ENCODE measurements around the gene PRRX2.
"Not testable (repeated sequence)": the region's sequence is repeated elsewhere in the genome, so short reads cannot be mapped to it uniquely, and the experiment has no call there.

PRRX2 gene

DNA sequence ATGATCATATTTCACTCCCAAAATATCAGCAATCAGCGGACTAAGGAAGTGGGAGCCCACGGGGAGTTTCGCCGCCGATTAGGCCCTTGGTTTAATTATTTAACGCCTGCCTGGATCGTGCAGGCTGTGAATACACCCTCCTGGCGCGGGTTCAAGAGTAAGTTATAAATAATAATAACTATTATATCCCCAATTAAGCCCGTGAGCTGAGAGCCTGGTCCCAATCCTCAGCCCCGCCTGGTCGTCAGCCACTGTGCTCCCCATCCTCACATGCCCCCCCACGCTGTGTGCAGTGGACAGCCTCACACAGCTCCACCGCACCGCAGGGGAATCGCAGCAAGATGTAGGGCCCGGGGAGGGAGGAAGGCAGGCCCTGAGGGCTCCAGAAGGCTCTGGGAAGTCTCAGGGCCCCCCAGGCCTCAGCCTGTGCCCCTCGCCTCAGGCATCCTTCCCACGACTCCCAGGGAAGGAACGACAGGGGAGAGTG is 10.8 kb upstream of the PRRX2 start:
- no peak for DNase-seq (ENCODE audit: low spot score)

DNA sequence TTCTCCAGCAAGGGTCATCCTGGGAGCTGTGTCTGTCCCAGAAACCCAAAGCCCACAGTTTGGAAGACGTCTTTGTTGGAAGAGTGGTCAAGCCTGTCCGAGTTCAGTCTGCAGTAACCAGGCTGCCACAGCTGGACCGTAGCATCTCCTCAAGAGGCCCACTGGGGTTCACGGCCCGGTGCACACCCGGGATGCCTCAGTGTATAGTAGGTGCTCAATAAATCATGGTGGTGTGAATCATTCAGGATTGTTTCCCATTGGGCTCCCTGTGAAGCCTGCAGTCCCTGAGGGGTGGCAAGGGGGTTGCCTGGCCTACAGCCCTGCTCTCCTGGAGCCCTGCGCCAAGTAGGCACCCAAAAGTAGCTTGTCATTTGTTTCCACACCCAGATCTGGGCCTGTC is 10.3 kb upstream of the PRRX2 start:
- no peak for DNase-seq (ENCODE audit: low spot score)

DNA sequence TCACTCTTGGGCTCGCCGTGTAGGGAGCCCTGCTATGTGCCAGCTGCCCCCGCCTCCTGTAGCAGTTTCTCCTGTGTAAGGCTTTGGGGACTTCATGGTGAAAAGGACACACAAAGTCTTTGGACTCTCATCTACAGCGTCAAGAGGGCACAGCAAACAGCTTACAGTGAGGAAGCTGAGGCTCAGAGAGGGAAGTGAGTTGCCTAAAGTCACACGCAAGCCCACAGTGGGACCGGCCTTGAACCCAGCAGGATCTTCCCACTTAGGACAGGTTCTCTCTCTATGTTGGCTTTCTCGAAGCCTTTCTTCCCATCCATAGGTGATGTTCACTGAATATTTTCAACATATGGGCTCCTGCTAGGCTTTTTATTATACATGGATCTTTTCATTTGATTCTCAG is 9.8 kb upstream of the PRRX2 start:
- DNase-seq (ENCODE audit: low spot score): no peak

DNA sequence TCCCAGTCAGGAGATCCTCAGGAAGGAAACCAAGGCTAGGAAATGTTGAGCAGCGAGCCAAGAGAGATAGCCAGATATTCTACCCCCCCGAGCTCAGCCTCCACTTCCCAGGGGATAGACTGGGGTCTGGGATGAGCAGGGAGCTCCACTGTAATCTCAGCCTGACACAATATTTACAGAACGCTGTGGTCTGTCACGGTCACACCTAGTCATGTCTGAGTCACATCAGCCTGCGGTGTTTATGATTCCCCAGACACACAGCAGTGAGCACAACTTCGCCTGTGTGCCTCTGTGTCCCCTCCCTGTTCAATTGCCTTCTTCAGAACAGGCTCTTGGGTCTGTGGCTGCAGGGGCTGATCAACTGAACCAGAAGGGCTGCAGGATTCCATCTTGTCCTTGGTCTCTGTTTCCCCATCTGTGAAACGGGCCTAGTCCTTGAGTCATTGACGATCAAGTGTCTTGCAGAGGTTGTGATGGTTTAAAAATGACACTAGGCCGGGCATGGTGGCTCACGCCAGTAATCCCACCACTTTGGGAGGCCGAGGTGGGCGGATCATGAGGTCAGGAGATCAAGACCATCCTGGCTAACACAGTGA is 8.6 kb upstream of the PRRX2 start:
- DNase-seq (ENCODE audit: low spot score): no peak

DNA sequence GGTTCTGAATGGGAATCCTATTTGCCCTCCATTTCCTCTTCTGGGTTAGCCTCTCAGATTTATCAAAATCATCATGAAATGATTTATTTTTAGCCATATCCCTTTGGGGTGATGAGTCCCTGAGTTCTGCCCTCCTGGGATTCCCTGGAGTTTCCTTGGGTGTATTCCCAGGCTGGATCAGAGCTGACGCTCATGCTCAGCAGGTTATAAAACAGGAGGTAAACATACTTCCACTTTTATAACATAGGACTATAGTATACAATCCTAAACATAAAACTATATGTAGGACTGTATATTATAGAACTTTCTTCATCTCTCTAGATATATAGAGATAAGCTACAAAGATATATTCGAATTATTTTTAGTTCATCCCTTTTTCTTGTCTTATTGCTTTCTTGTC is 4.4 kb upstream of the PRRX2 start:
- no peak for DNase-seq (ENCODE audit: low spot score)

DNA sequence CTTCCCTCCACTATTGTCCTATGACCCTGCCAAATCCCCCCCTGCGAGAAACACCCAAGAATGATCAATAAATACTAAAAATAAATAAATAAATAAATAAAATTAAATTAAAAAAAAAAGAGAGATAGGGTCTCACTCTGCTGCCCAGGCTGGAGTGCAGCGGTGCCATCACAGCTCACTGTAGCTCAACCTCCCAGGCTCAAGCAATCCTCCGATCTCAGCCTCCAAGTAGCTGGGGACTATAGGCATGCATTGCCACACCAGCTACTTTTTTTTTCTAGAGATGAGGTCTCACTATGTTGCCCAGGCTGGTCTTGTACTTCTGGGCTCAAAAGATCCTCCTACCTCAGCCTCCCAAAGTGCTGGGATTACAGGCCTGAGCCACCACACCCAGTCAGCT is 3.2 kb upstream of the PRRX2 start:
- not testable (repeated sequence) for DNase-seq (ENCODE audit: low spot score)

DNA sequence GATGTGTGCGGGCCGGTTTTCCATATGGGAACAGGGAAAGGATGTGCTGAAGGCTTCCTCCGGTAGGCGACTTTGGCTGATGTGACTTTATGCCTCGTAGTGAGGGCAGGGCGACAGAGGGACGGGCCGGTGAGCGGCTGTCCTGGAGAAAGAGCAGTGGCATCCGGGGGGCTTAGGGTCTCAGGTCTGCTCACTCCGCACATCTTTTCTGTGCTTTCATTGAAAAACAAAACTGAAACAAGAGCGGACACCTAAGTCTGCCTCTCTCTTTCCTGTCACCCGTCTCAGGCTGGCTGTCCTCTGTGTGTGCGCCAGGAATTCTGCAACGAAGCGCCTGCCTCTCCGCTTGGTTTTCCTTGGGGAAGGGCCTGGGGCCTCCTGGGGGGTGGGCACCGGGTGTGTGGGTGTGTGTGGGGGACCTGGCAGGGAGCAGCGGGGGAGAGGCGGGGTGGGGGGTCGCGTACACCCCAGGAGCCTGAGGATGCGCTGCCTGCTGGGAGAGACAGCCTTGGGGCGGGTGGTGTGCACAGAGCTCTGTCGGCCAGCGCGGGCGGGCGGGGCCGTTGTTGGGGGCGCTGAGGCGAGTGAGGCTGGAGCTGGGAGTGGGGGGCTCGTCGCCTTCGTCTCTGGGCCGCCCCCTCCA is 580 bp upstream of the PRRX2 start:
- no peak for DNase-seq (ENCODE audit: low spot score)

DNA sequence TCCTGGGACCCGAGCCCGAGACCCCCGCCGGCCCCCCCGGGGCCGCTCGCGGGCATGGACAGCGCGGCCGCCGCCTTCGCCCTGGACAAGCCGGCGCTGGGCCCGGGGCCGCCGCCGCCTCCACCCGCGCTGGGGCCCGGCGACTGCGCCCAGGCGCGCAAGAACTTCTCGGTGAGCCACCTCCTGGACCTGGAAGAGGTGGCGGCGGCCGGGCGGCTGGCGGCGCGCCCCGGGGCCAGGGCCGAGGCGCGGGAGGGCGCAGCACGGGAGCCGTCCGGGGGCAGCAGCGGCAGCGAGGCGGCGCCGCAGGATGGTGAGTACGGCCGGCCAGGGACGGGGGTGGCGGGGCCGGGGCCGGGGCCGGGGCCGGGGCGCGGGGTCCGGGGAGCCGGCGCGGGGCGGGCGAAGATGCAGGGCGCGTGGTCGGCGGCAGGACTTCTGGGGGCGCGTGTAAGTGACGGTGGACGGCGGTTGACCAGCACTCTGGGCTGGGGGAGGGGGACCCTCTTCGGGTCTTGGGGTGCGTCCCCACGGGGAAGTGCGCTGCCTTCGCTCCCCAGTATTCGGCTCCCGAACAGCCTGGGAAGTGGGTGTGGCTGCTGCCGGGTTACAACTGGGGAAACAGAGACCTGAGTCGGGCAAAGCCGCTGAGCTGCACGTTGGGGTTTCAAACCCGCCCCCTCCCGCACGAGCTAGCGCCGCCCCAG is 520 bp downstream of the PRRX2 start:
- DNase-seq (ENCODE audit: low spot score): no peak

DNA sequence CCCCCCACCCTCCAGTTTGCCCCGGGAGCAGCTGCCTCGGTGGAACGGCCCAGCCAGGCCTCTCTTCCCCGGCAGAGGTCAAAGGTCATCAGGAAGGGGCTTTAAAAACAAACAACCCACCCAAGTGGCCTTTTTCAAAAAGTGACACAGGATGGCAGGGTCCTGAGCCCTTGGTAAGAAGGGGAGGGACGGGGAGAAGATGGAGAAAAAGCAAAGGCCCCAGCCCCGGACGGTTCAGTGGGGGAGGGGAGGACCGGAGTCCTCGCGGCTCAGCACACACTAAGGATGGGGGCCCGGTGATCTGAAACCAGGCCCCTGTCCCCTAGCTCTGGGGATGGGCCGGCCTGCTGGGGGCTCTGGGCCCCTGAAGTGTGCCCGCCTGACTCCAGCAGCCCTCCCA is 1.1 kb downstream of the PRRX2 start:
- DNase-seq (ENCODE audit: low spot score): no peak

DNA sequence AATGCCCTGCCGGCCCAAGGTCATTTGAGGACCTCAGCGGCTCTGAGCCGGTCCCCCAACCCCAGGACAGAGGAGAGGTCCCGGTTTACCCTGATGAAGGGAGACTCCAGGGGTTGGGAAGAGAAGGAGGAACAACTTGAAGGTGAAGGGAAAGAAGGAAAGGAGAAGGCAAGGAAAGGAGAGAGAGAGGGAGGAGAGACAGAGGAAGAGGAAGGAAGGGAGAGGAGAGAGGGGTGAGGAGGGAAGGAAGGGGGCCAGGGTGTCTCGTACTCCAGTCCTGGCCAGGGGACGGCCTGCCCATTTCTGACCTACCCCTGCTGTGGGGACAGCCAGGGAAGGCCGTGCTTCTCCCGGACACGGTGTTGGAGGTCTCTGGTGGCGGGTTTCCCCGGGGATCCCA is 1.9 kb downstream of the PRRX2 start:
- DNase-seq (ENCODE audit: low spot score): no peak

DNA sequence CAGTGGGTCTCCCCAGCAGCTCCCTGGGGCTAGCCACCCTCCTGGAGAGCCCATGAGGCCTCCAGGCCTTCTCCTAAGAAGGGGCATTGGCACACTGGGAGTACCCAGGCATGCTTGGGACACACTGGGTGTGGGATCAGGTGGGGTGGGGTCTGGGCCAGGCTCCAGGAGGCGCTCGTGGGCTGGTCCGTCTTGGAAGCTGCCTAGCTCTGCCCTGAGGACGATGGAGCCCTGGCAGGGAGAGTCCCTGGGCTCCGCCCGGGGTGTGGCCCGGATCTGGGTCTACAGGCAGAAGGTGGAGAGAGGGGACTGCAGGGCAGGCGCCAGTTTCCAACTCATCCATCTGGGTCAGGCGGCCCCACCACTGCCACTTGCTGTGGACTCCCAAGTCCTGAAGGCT is 2.4 kb downstream of the PRRX2 start:
- DNase-seq (ENCODE audit: low spot score): no peak

DNA sequence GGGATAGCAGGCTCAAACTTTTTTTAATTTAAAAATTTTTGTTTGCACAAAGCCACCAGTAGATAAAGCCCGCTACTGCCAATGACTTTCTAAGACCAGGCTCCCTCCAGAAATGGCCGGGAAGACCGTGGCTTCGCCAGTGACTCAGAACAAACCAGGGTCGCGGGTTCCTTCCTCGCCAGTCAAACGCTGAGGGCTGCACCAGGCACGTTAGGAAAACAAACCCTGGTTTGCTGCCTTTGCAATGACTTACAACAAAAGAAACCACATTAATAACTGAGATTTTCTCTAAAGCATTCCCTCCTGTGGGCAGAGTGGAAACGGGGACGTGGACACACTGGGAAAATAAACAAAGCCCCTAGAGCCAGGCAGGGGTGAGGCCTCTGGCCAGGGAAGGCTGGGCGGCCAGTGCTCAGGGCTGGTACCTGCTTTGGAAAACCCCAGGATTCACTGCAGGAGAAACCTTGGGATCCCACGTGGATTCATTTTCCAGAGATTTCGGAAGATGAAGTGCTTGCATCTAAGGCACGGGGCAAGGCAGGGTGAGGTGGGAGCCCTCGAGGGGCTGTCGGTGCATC is 3.8 kb downstream of the PRRX2 start:
- no peak for DNase-seq (ENCODE audit: low spot score)

DNA sequence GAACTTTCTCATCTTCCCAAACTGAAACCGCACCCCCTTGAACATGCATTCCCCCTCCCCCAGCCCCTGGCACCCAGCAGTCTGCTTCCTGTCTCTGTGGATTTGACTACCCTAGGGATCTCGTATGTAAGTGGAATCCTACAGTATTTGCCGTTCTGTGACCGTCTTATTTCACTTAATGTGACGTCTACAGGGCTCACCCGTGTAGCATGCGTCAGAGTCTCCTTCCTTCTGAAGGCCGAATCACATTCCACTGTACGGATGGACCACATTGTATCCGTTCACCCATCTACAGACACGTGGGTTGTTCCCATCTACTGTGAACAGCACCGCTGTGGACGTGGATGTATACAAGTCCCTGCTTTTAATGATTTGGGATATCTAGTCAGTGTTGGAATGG is 4.5 kb downstream of the PRRX2 start:
- DNase-seq (ENCODE audit: low spot score): no peak

DNA sequence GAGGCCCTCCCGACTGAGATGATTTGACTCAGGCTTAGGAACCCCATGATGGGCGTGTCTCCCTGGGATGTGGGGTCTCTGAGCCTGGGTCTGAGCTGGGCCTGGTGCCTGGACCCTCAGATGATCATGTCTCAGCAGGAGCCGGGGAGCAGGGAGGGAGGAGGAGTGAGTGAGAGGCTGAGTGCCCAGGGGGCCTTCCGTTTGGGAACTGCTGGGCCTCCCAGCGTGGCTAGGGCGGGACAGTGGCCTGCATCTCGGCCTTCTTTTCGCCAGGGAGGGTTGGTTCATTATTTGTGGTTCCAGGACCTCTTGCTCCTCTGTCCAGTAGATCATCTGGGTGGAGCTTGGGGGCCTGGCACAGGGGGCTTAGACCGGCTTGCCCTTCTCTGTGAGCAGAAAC is 5.6 kb downstream of the PRRX2 start:
- no peak for DNase-seq (ENCODE audit: low spot score)

DNA sequence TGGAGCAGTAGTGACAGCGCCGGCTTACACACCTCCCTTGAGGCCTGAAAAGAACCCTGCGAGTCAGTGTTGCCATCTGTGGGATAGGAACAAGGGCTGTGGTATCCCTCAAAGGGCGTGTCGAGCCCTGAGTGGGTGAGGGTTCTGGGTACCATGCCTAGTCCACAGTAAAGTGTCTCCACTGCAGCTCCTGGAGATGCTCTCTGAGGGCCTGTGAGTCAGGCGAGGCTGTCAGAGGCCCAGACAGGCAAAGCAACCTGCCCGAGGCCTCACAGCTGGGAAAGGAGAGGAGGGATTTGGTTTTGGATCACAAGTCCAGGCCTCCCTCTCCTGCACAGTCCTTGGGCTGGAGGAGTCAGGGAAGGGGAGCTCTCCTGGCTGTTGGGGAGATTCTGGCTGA is 6.1 kb downstream of the PRRX2 start:
- DNase-seq (ENCODE audit: low spot score): no peak

DNA sequence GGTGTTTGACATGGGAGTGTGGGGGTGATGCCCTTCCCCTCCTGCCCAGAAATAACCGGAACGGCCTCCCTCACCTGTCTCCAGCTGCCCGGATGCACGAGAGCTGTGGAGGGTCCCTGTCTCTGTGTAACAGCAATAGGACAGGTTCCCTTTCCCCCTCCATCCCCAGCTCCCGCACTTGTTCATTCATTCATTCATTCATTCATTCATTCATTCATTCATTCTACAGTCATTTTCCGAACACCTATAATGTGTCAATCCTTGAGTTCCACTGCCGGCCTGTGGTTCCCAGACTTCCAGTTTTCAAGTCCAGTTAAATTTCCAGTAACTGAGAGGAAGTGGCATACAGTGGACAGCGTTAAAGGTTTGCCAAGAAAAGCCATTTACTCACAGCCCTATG is 7.3 kb downstream of the PRRX2 start:
- DNase-seq (ENCODE audit: low spot score): no peak

DNA sequence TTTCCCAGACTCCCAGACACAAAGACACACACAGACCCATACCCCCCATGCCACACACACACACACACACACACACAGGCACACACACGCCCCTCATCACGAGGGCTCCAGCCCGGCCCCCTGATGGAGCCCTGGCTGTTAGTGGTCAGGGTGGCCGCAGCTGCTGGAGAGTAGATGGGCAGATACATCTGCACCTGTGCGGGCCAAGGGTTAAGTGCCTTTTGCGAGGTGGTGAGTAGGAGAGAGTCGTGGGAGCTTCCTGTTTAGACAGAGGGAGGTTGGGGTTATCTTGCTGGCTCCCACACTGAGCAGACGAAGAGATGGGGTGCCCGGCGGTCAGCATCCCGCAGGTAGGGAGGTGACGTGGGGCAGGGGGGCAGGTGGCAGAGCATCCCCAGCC is 8.2 kb downstream of the PRRX2 start:
- DNase-seq (ENCODE audit: low spot score): no peak

DNA sequence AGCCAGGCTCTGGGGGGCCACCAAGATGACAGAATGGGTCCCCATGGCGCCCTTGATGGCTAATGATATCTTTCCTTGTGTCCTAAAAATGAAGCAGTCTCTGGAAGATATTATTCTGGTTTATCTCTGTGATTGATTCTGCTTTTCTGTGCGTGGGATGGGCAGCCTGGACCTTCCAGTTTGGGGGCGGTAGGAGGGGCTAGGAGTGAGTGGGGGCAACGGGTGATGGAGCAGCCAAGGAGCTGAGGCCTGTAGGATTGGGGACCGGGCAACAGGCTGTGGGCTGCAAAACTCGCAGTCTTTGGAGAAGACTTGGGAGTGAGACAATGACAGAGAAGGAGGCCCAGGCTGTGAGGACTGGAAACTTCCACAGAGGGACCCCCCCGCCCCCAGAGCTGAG is 8.8 kb downstream of the PRRX2 start:
- DNase-seq (ENCODE audit: low spot score): no peak

DNA sequence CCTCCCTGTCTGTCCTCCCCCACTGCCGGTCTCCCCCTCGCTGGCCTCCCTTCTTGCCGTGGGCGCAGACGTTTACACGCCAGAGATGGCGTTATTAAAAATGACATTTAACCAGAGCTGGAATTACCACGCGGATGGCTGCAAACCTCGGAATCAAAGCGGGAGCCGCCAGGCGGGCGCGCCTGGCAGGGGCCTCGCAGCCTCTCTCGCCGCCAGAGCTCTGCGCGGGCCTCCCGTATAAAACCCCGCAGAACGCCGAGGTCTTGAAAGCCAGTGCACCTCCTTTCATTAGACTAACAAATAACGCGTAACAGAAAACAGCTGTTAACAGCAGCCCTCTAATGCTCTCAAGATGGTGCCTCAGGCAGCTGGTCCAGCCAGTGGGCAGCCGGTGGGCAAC is 10.2 kb downstream of the PRRX2 start:
- no peak for DNase-seq (ENCODE audit: low spot score)

DNA sequence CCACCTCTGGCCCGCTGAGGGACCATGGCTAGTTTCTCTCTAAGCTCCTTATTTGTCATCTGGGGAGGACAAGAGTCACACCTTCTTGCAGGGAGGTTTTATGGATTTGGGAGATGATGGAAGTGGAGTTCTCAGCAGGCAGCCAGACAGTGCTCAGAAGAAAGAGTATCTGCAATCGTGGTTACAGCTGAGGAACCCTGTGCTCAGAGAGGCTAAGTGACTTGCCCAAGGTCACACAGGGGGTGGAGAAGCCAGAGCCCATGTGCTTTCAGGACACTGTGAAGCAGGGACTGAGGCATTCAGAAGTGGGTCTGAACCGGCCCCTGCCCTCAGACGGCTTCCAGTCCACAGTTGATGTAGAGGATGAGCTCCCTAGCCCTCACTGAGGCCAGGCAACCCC is 10.8 kb downstream of the PRRX2 start:
- no peak for DNase-seq (ENCODE audit: low spot score)

DNA sequence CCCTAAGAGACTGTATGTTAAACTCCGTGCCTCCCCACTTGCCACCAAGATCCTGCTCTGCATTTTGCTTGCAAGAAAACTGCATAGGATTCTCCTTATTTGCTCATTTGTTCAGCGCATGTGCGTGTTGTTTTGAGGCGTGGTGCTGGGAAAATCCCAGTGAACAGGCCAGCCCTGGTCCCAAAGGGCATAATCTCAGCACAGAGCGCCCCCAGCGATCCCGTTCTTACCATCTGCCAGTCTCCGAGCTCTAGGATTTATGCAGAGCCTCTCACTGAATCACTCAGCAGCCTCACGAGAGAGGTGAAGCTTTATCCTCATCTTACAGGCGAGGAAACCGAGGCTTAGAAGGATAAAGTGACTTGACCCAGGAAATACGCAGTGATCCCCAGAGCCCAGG is 11.5 kb downstream of the PRRX2 start:
- DNase-seq (ENCODE audit: low spot score): no peak

DNA sequence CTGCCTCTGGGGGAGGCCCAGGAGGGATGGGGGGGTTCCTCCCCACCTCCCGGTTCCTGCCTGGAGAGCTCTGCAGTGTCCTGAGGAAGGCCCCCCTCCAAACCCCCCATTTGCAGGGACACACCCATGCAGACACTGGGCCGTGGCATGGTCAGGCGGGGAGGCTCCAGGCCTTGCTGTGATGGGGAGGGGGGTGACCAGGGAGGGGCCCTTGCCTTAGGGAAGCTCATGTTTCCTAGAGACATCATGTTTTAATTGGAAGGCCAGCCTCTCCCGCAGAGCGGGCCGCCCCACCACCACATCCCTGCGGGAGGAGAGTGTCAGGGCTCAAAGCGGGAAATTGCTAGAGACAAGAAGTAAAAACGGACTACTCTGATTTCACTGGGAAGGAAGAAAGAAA is 12.0 kb downstream of the PRRX2 start:
- no peak for DNase-seq (ENCODE audit: low spot score)

DNA sequence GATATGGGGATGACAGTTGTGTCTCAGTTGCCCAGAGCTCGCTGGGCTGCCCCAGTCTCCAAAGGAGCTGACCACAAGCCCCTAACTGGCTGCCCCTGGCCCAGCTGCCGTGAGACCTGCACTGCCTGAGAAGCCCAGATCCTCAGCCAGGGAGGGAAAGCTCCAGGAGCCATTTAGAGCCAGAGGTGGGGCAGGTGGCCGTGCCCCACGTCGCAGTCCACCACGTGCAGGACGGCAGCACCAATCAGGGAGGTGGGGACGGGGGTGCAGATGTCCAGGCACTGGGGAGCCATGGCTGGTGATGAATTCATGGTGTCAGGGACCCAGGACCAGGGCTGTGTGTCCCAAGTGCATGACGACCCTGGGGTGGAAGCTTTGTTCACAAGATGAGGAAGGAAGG is 13.4 kb downstream of the PRRX2 start:
- no peak for DNase-seq (ENCODE audit: low spot score)
